ENCODE data around the gene MRPL44. TPM values are rescaled to one million over a fixed set of nuclear protein-coding genes. Genes with fewer than 3 reads are reported as not detected.
A peak's percentile ranks its signal among the peaks of the same experiment; 100 is the strongest.

MRPL44 gene
- total and polyA plus RNA-seq, 2 experiments from 2014 or later = 24.1 to 34.9 TPM

DNA sequence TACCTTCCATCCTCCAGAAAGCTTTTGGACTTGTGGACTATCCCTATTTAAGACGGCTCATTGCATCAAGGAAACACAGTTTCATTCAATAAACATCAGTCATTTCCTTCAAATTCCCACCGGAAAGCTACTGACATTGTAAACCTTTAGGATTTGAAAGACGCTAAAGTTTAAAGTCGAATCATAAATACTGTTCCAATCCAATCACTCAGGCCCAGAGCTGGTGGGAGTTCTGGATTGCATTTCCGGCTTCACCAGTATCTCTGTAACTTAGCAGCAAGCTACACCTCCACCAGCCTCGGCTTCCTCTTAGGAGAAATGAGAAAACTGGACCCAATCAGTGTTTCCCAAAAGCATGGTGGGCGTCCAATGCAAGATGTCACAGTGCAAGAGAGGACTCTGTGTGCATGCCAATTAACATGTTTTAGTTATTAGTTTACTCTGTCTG is 13.7 kb upstream of the MRPL44 start:
- H3K9me2 ChIP-seq (ENCODE audit: insufficient read depth) = no peaks in the 10 kb centered on the region
- H3K9me3 ChIP-seq (ENCODE audit: low read depth) = no peaks in the 10 kb centered on the region
- H4K20me1 ChIP-seq (ENCODE audit: insufficient read depth) = no peaks in the 10 kb centered on the region
- H3K27me3 ChIP-seq (replicated peaks; ENCODE audit: insufficient read depth) = no peaks in the 10 kb centered on the region
- H3F3A ChIP-seq (ENCODE audit: insufficient read depth) = peaks cover 37% of the 10 kb centered on the region
- peak overlapping the region; percentile 91 for H3K9ac ChIP-seq
- peaks cover 19% of the 10 kb centered on the region for H3K4me1 ChIP-seq (ENCODE audit: insufficient read depth)
- H2AFZ ChIP-seq = peak overlapping the region; percentile 70; the same call in 1 of the 2 replicates
- peak overlapping the region; percentile 97 for H3K4me3 ChIP-seq
- H3K79me2 ChIP-seq (ENCODE audit: insufficient read depth) = peaks cover 60% of the 10 kb centered on the region
- no peaks in the 10 kb centered on the region for H3K36me3 ChIP-seq (ENCODE audit: low read depth)
- peak overlapping the region; percentile 97 for H3K4me2 ChIP-seq (ENCODE audit: unreplicated experiment)
- in situ Hi-C loops (cut with MboI) = no loop called here
- TF ChIP-seq EZH2 (IDR thresholded peaks at IDR 0.05; ENCODE audit: insufficient read depth, poor library complexity, severe bottlenecking) = no peak
- TF ChIP-seq EZH2phosphoT487 (IDR thresholded peaks at IDR 0.05; ENCODE audit: insufficient read depth, low read depth) = no peak
- DNase-seq = peak; percentile 76
- H3K27ac ChIP-seq = peak overlapping the region; percentile 74
- WGBS, 2 experiments (ENCODE audit: low coverage in 1 of 2, low lambda C conversion rate in 2 of 2, missing lambda C conversion rate in 2 of 2) = 0 to 1% methylated on average over 7 of the region's 7 CpGs

DNA sequence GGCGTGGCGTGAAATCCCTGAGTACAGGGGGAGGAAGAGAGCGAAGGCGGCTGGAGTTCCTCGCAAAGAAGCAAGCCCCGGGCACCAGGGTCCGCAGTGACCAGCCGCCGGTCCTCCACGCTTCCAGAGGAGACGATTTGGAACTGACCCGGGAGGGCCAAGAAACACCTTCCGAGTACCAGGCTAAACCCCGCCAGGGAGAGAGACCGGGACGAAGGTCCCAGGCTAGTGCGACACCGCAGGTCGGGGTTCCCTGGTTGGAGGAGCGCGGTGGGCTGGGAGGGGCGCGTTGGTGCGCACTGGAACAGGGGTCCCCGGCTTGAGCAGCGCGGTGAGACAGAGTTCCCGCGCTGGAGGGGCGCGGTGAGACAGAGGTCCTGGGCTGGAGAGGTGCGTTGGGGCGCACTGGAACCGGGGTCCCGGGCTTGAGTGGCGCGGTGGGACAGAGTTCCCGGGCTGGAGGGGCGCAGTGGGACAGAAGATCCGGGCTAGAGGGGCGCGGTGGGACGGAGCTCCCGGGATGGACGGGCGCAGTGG is 13.0 kb upstream of the MRPL44 start:
- peak; percentile 56 for DNase-seq
- Histone ChIP-seq H3K9ac (peak overlapping the region; percentile 91), H3K27me3 (replicated peaks; ENCODE audit: insufficient read depth) (no peaks in the 10 kb centered on the region), H3K9me2 (ENCODE audit: insufficient read depth) (no peaks in the 10 kb centered on the region), H3K79me2 (ENCODE audit: insufficient read depth) (peaks cover 53% of the 10 kb centered on the region), H4K20me1 (ENCODE audit: insufficient read depth) (no peaks in the 10 kb centered on the region), H2AFZ (peak overlapping the region; percentile 70), H3K36me3 (ENCODE audit: low read depth) (no peaks in the 10 kb centered on the region), H3K4me1 (ENCODE audit: insufficient read depth) (peaks cover 19% of the 10 kb centered on the region), H3K9me3 (ENCODE audit: low read depth) (no peaks in the 10 kb centered on the region), H3K4me2 (ENCODE audit: unreplicated experiment) (peak overlapping the region; percentile 97), H3F3A (ENCODE audit: insufficient read depth) (peaks cover 37% of the 10 kb centered on the region), H3K27ac (peak overlapping the region; percentile 74), H3K4me3 (peak overlapping the region; percentile 97)
- 0 to 3% methylated on average over 42 to 46 of the region's 46 CpGs for WGBS, 2 experiments (ENCODE audit: low coverage in 1 of 2, low lambda C conversion rate in 2 of 2, missing lambda C conversion rate in 2 of 2)
- TF ChIP-seq EZH2phosphoT487 (IDR thresholded peaks at IDR 0.05; ENCODE audit: insufficient read depth, low read depth) (no peak), EZH2 (IDR thresholded peaks at IDR 0.05; ENCODE audit: insufficient read depth, poor library complexity, severe bottlenecking) (no peak)
- in situ Hi-C loops (cut with MboI) = no loop called here

DNA sequence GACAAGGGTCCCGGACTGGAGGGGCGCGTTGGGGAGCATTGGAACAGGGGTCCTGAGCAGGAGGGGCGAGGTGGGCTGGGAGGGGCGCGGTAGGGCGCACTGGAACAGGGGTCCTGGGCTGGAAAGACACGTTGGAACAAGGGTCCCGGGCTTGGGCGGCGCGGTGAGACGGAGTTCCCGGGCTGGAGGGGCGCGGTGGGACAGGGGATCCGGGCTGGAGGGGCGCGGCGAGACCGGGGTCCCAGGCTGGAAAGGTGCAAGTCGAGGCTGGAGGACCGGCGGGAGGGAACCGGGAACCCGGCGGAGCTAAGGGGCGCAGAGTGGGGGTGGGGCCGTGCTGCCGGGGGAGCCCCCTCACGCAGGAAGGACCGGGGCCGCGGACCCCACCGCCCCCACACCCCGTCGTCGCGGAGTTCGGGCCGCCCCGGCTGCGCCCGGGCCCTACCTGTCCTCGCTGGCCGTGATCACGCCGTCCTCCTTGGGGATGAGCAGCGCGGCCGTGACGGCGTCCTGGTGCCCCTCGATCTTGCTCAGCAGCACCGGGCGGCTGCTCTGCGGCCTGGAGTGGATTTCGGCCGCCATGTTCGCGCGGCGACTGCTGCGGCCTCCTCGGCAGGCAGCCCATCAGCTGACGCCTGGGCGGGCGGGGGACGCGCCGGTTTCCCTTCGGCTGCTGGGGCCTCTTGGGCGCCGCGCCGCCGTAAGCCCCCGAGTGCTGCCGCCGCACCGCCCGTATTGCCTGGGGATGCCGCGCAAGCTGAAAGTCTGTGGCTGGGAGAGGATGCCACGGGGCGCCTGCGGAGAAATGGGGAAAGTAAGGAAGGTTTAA is 12.3 kb upstream of the MRPL44 start, which contains the start of gene WDFY1:
WDFY1 (minus strand) TSS at position 633 of the 829 bp plus-strand sequence; CDS start at position 582, 51 bp downstream.
- DNase-seq = peak; percentile 96
- no peaks in the 10 kb centered on the region for H3K27me3 ChIP-seq (replicated peaks; ENCODE audit: insufficient read depth)
- H3K9me3 ChIP-seq (ENCODE audit: low read depth) = no peaks in the 10 kb centered on the region
- H3K9ac ChIP-seq = peak within 1 kb of the TSS; percentile 91
- H3K9me2 ChIP-seq (ENCODE audit: insufficient read depth) = no peaks in the 10 kb centered on the region
- H3K4me3 ChIP-seq = peak within 1 kb of the TSS; percentile 97
- H3F3A ChIP-seq (ENCODE audit: insufficient read depth) = peaks cover 33% of the 10 kb centered on the region
- H3K27ac ChIP-seq = peak within 1 kb of the TSS; percentile 74
- peak within 1 kb of the TSS; percentile 97 for H3K4me2 ChIP-seq (ENCODE audit: unreplicated experiment)
- TF ChIP-seq EZH2 (IDR thresholded peaks at IDR 0.05; ENCODE audit: insufficient read depth, poor library complexity, severe bottlenecking) (no peak), EZH2phosphoT487 (IDR thresholded peaks at IDR 0.05; ENCODE audit: insufficient read depth, low read depth) (no peak)
- H3K79me2 ChIP-seq (ENCODE audit: insufficient read depth) = peaks cover 46% of the 10 kb centered on the region
- WGBS, 2 experiments (ENCODE audit: low coverage in 1 of 2, low lambda C conversion rate in 2 of 2, missing lambda C conversion rate in 2 of 2) = 1% methylated on average over 44 to 87 of the region's 87 CpGs
- no peaks in the 10 kb centered on the region for H3K36me3 ChIP-seq (ENCODE audit: low read depth)
- peaks cover 19% of the 10 kb centered on the region for H3K4me1 ChIP-seq (ENCODE audit: insufficient read depth)
- in situ Hi-C loops (cut with MboI) = no loop called here
- H4K20me1 ChIP-seq (ENCODE audit: insufficient read depth) = no peaks in the 10 kb centered on the region
- H2AFZ ChIP-seq = peak within 1 kb of the TSS; percentile 70

DNA sequence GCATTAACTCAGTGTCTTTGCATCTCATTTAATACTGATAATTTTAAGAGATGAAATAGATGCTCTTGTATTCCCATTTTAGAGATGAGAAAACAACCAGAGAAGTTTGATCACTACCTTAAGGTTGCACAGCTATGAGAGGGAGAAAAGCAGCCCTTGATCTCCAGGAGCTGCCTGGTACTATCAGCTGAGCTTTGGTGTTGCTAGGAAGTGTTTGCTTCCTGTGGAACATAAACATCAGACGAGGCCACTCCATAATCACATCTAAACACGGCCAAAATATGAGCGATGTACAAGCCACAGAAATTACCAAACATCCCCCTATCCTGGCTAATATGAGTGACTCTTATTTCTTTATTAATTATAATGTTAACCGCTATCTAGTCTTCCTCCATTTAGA is 11.5 kb upstream of the MRPL44 start:
- peak overlapping the region; percentile 70 for H3K4me2 ChIP-seq (ENCODE audit: unreplicated experiment)
- 78 to 85% methylated on average over 4 of the region's 4 CpGs for WGBS, 2 experiments (ENCODE audit: low coverage in 1 of 2, low lambda C conversion rate in 2 of 2, missing lambda C conversion rate in 2 of 2)
- no peaks in the 10 kb centered on the region for H3K27me3 ChIP-seq (replicated peaks; ENCODE audit: insufficient read depth)
- peaks cover 19% of the 10 kb centered on the region for H3K4me1 ChIP-seq (ENCODE audit: insufficient read depth)
- no peaks in the 10 kb centered on the region for H3K9me2 ChIP-seq (ENCODE audit: insufficient read depth)
- no peak for DNase-seq
- TF ChIP-seq EZH2 (IDR thresholded peaks at IDR 0.05; ENCODE audit: insufficient read depth, poor library complexity, severe bottlenecking) (no peak), EZH2phosphoT487 (IDR thresholded peaks at IDR 0.05; ENCODE audit: insufficient read depth, low read depth) (no peak)
- H4K20me1 ChIP-seq (ENCODE audit: insufficient read depth) = no peaks in the 10 kb centered on the region
- H3F3A ChIP-seq (ENCODE audit: insufficient read depth) = peaks cover 24% of the 10 kb centered on the region
- H3K36me3 ChIP-seq (ENCODE audit: low read depth) = no peaks in the 10 kb centered on the region
- H3K9ac ChIP-seq = peak overlapping the region; percentile 91
- H2AFZ ChIP-seq = peak overlapping the region; percentile 70
- H3K4me3 ChIP-seq = peak overlapping the region; percentile 97
- no peaks in the 10 kb centered on the region for H3K9me3 ChIP-seq (ENCODE audit: low read depth)
- peaks cover 38% of the 10 kb centered on the region for H3K79me2 ChIP-seq (ENCODE audit: insufficient read depth)
- in situ Hi-C loops (cut with MboI) = no loop called here
- no peak overlapping the region for H3K27ac ChIP-seq
